Dendritic cell treated with granulocyte-macrophage colony-stimulating factor and Interleukin-4, amounts not matched to agents 40 ng/mL and 50 ng/mL, for 4 days (primary cell): Measurements from ENCODE around the gene DNAJB13.

ENCODE experiments used
- H3K27ac Mint-ChIP-seq: one replicate; pipeline ENCODE4 v1.8.0; 2022; ENCODE audit warnings: mild to moderate bottlenecking, mixed read lengths
- H3K27me3 Mint-ChIP-seq: one replicate; pipeline ENCODE4 v1.8.0; 2022; ENCODE audit warnings: mild to moderate bottlenecking, mixed read lengths
- H3K36me3 Mint-ChIP-seq: one replicate; pipeline ENCODE4 v1.8.0; 2022; ENCODE audit warnings: low read depth, mixed read lengths
- H3K4me1 Mint-ChIP-seq: one replicate; pipeline ENCODE4 v1.8.0; 2022; ENCODE audit warnings: low read depth, mixed read lengths
- H3K4me3 Mint-ChIP-seq: one replicate; pipeline ENCODE4 v1.8.0; 2022; ENCODE audit warnings: mild to moderate bottlenecking, moderate library complexity, mixed read lengths
- H3K9me3 Mint-ChIP-seq: one replicate; pipeline ENCODE4 v1.8.0; 2022; ENCODE audit warnings: mixed read lengths
- intact Hi-C: fragments of 100-400 bp; cut with micrococcal nuclease; formaldehyde crosslinking; loops from one replicate; pipeline ENCODE4 v1.15.0; 2022

The DNAJB13 gene

GRCh38 chr11:73990730-73991129, 39.9 kb downstream of the DNAJB13 start:
- H3K36me3 Mint-ChIP-seq: no peaks in the 10 kb centered on the region
- no peaks in the 10 kb centered on the region for H3K4me1 Mint-ChIP-seq
- H3K27ac Mint-ChIP-seq: no peak overlapping the region
- no peak overlapping the region for H3K4me3 Mint-ChIP-seq
- H3K27me3 Mint-ChIP-seq: no peaks in the 10 kb centered on the region
- no peaks in the 10 kb centered on the region for H3K9me3 Mint-ChIP-seq
- intact Hi-C loops: no loop called here

DNA sequence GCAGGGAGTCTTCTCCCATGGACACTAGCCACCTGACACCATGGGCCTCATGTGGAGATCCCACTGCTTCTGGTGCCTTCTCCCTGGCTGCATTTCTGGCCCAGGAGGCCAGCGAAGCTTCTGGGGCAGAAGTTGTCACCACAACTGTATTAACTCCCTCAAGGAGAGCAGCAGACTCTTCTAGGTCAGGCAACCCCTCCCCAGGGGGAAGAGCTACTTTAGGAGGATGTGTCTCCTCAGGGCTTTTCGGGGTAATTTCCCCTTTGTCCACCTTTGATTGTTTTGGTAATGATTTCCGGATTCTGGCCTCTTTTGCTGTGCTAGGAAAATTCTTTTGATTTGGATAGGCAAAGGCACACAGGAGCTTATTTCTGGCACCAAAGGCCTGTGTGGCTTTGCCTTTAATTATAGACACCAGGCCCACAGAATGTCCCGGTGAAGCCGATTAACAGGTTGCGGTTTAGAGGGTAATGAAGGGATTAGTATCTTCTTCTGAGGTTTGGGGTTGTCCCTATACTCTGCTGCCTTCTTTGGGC, 40.7 kb downstream of the DNAJB13 start:
- intact Hi-C loops: no loop called here
- no peaks in the 10 kb centered on the region for H3K4me1 Mint-ChIP-seq

GRCh38 chr11:73995247-73995646, 44.4 kb downstream of the DNAJB13 start:
- H3K27ac Mint-ChIP-seq: peak overlapping the region; percentile 75
- no peaks in the 10 kb centered on the region for H3K9me3 Mint-ChIP-seq
- H3K4me3 Mint-ChIP-seq: no peak overlapping the region
- H3K27me3 Mint-ChIP-seq: no peaks in the 10 kb centered on the region
- peaks cover 5% of the 10 kb centered on the region for H3K4me1 Mint-ChIP-seq
- H3K36me3 Mint-ChIP-seq: no peaks in the 10 kb centered on the region
- intact Hi-C loops: loop anchor here (1.0 to 2.0 kb wide), 2 partner anchors 12 to 24 kb away; no protein-coding TSS in a partner anchor

More for the DNA sequence above, 40.7 kb downstream of the DNAJB13 start:
- Mint-ChIP-seq H3K9me3 (no peaks in the 10 kb centered on the region), H3K4me3 (no peak overlapping the region), H3K36me3 (no peaks in the 10 kb centered on the region), H3K27me3 (no peaks in the 10 kb centered on the region), H3K27ac (peak overlapping the region; percentile 53)

DNA sequence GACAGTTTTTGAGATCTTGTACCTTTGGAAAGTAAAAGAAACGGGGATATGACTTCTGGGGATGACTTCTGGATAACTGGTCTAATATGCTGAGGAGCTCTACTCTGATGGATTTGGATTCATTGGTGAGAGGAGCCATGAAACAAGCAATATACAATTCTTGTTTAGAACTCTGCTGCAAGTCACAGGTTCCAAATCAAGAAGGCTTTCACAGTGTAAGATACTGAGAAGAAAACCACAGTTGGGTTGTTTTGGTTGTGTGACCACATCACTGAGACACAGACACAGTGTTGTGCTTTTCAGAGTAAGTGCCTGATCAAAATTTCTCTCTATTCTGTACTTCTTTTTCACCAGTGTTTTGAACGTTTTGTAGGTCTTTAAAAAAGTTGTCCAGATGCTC, 44.9 kb downstream of the DNAJB13 start:
- Mint-ChIP-seq H3K9me3 (no peaks in the 10 kb centered on the region), H3K27me3 (no peaks in the 10 kb centered on the region), H3K36me3 (peaks cover 2% of the 10 kb centered on the region), H3K27ac (peak overlapping the region; percentile 75), H3K4me1 (peaks cover 5% of the 10 kb centered on the region), H3K4me3 (no peak overlapping the region)
- intact Hi-C loops: loop anchor here (1.0 to 2.0 kb wide), 2 partner anchors 12 to 23 kb away; no protein-coding TSS in a partner anchor

DNA sequence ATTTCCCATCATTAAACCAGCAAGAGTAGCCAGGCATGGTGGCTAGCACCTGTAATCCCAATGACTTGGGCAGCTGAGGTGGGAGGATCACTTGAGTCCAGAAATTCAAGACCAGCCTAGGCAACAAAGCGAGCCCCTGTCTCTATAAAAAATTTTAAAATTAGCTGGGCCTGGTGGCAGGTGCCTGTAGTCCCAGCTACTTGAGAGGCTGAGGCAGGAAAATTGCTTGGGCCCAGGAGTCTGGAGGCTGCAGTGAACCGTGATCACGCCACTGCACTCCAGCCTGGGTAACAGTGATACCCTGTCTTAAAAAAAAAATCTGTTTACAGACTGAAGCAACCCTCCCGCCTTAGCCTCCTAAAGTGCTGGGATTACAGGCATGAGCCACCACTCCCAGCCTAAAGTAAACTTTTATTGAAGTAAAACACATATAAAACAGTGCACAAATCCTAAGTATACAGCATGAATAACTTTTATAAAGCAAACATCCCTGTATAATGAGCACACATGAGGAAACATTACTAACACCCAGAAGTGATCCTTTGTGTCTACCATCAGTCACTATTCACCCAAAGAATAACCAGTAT, 45.4 kb downstream of the DNAJB13 start:
- intact Hi-C loops: no loop called here
- H3K27me3 Mint-ChIP-seq: no peaks in the 10 kb centered on the region
- peaks cover 8% of the 10 kb centered on the region for H3K36me3 Mint-ChIP-seq
- H3K4me1 Mint-ChIP-seq: peaks cover 5% of the 10 kb centered on the region
- no peak overlapping the region for H3K4me3 Mint-ChIP-seq
- no peaks in the 10 kb centered on the region for H3K9me3 Mint-ChIP-seq
- peak overlapping the region; percentile 75 for H3K27ac Mint-ChIP-seq

DNA sequence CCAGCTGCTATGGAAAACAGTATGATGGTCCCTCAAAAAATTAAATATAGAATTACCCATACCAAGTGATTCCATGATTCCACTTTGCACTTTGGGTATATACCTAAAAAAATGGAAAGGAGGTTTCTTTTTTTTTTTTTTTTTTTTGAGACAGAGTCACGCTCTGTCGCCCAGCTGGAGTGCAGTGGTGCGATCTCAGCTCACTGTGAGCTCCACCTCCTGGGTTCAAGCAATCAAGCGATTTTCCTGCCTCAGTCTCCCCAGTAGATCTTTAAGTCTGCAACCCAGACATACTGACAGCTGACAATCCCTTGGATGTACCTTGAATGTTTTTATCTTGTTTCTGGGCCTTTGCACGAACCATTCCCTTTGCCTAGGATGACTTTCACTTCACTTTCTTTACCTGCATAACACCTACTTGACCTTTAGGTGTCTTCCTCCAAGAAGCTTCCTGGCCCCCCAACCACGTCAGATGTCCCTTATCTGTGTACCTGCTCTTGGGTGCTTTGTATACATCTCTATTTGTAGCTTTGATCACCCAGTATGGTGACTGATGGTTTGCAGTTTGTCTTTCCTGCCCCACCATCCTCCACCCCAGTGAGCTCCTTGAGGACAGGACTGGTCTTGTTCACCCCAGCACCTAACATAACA, 46.4 kb downstream of the DNAJB13 start:
- Mint-ChIP-seq H3K27ac (no peak overlapping the region), H3K4me1 (peaks cover 5% of the 10 kb centered on the region), H3K9me3 (no peaks in the 10 kb centered on the region)

DNA sequence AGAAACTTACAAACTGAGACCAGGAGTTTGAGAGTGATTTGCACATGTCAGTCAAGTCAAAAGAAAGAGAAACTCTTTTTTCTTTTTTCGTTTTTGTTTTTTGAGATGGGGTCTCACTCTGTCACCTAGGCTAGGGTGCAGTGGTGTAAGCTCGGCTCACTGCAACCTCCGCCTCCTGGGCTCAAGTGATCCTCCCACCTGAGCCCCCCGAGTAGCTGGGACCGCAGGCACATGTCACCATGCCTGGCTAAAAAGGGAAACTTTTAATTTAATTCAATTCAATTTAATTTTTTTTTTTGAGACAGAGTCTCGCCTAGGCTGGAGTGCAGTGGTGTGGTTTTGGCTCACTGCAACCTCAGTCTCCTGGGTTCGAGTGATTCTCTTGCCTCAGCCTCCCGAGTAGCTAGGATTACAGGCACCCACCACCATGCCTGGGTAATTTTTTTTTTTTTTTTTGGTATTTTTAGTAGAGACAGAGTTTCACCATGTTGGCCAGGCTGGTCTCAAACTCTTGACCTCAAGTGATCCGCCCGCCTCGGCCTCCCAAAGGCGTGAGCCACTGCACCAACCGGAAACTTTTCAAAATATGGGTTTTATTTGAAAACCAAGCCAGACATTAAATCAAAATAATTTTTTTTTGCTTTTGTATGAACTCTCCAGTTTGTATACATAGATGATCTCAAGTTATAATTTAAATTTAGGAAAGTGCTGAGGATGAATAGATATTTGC, 48.2 kb downstream of the DNAJB13 start:
- Mint-ChIP-seq H3K4me3 (no peak overlapping the region), H3K27me3 (no peaks in the 10 kb centered on the region), H3K4me1 (peaks cover 5% of the 10 kb centered on the region), H3K27ac (peak overlapping the region; percentile 2), H3K9me3 (no peaks in the 10 kb centered on the region), H3K36me3 (peaks cover 34% of the 10 kb centered on the region)
- intact Hi-C loops: no loop called here

More for the DNA sequence above, 46.4 kb downstream of the DNAJB13 start:
- intact Hi-C loops: no loop called here
- H3K4me3 Mint-ChIP-seq: no peak overlapping the region
- H3K27me3 Mint-ChIP-seq: no peaks in the 10 kb centered on the region
- H3K36me3 Mint-ChIP-seq: peaks cover 16% of the 10 kb centered on the region

GRCh38 chr11:73999581-74000306, 48.9 kb downstream of the DNAJB13 start:
- no peak overlapping the region for H3K4me3 Mint-ChIP-seq
- H3K36me3 Mint-ChIP-seq: peaks cover 39% of the 10 kb centered on the region
- H3K4me1 Mint-ChIP-seq: peaks cover 5% of the 10 kb centered on the region
- intact Hi-C loops: no loop called here
- peak overlapping the region; percentile 2 for H3K27ac Mint-ChIP-seq
- H3K9me3 Mint-ChIP-seq: no peaks in the 10 kb centered on the region
- H3K27me3 Mint-ChIP-seq: no peaks in the 10 kb centered on the region

- intact Hi-C loops: no loop called here
- H3K9me3 Mint-ChIP-seq: no peaks in the 10 kb centered on the region
- no peaks in the 10 kb centered on the region for H3K27me3 Mint-ChIP-seq
- peaks cover 39% of the 10 kb centered on the region for H3K36me3 Mint-ChIP-seq
- H3K27ac Mint-ChIP-seq: no peak overlapping the region
- H3K4me3 Mint-ChIP-seq: no peak overlapping the region
- H3K4me1 Mint-ChIP-seq: peaks cover 5% of the 10 kb centered on the region
Measured at GRCh38 chr11:74000307-74001133, 49.7 kb downstream of the DNAJB13 start.

DNA sequence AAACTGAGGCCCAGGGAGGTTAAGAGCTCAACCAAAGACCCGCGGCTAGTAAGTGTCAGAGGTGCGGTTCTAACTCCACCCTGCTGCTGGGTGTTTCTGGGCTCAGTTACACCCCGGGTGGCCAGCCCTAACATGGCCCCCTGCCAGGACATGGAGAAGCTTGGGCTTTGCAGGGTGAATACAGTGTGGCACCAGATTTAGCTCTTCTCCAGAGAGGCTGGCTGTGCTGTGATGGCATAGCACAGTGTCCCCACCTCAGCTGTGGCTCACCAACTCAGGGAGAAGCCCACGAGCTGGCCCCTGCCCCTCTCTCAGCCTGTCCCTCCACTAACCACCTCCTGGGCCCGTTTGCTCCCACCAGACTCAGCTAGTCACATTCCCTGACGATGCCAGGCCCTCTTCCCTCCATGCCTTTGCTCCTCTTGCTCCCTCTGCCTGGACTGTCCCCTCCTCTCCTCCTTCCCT, 51.0 kb downstream of the DNAJB13 start:
- Mint-ChIP-seq H3K4me3 (no peak overlapping the region), H3K27me3 (no peaks in the 10 kb centered on the region), H3K4me1 (peaks cover 5% of the 10 kb centered on the region), H3K9me3 (no peaks in the 10 kb centered on the region), H3K36me3 (peaks cover 45% of the 10 kb centered on the region), H3K27ac (peak overlapping the region; percentile 21)
- intact Hi-C loops: no loop called here

- H3K4me1 Mint-ChIP-seq: peaks cover 5% of the 10 kb centered on the region
Measured at GRCh38 chr11:74002832-74003231, 52.0 kb downstream of the DNAJB13 start.

GRCh38 chr11:74004046-74004695, 53.3 kb downstream of the DNAJB13 start:
- H3K36me3 Mint-ChIP-seq: peaks cover 45% of the 10 kb centered on the region
- H3K27ac Mint-ChIP-seq: no peak overlapping the region
- H3K4me1 Mint-ChIP-seq: peaks cover 5% of the 10 kb centered on the region
- no peak overlapping the region for H3K4me3 Mint-ChIP-seq
- intact Hi-C loops: no loop called here
- H3K9me3 Mint-ChIP-seq: no peaks in the 10 kb centered on the region
- H3K27me3 Mint-ChIP-seq: no peaks in the 10 kb centered on the region

More at GRCh38 chr11:74002832-74003231, 52.0 kb downstream of the DNAJB13 start:
- no peak overlapping the region for H3K27ac Mint-ChIP-seq
- no peaks in the 10 kb centered on the region for H3K9me3 Mint-ChIP-seq
- H3K27me3 Mint-ChIP-seq: no peaks in the 10 kb centered on the region
- peaks cover 45% of the 10 kb centered on the region for H3K36me3 Mint-ChIP-seq
- intact Hi-C loops: no loop called here
- H3K4me3 Mint-ChIP-seq: no peak overlapping the region
